Activated naive CD8-positive, alpha-beta T cell treated with anti-CD3 and anti-CD28 coated beads for 36 hours (primary cell): ENCODE data around the gene HS6ST3. TPM values are rescaled to one million over a fixed set of nuclear protein-coding genes. Genes with fewer than 3 reads are reported as not detected.

Source experiments
- DNase-seq: peaks from one replicate; pipeline ENCODE4 v3.0.0; 2021
- H3K27ac Mint-ChIP-seq: one replicate; pipeline ENCODE4 v1.8.0; 2022; ENCODE audit warnings: mild to moderate bottlenecking, moderate library complexity, mixed read lengths
- H3K27me3 Mint-ChIP-seq: one replicate; pipeline ENCODE4 v1.8.0; 2022; ENCODE audit warnings: mild to moderate bottlenecking, mixed read lengths
- H3K36me3 Mint-ChIP-seq: one replicate; pipeline ENCODE4 v1.8.0; 2021; ENCODE audit warnings: mild to moderate bottlenecking, mixed read lengths
- H3K4me1 Mint-ChIP-seq: one replicate; pipeline ENCODE4 v1.8.0; 2021; ENCODE audit warnings: mixed read lengths
- H3K4me3 Mint-ChIP-seq: one replicate; pipeline ENCODE4 v1.8.0; 2022; ENCODE audit warnings: mild to moderate bottlenecking, moderate library complexity, mixed read lengths
- H3K9me3 Mint-ChIP-seq: one replicate; pipeline ENCODE4 v1.8.0; 2022; ENCODE audit warnings: mixed read lengths
- total RNA-seq, 2 experiments: library from RNA; stranded (reverse); gene quantifications; one replicate each; pipeline ENCODE4 v1.2.3, GENCODE V29; 2021

Gene HS6ST3
- total RNA-seq, 2 experiments from 2014 or later, result not detected

DNA sequence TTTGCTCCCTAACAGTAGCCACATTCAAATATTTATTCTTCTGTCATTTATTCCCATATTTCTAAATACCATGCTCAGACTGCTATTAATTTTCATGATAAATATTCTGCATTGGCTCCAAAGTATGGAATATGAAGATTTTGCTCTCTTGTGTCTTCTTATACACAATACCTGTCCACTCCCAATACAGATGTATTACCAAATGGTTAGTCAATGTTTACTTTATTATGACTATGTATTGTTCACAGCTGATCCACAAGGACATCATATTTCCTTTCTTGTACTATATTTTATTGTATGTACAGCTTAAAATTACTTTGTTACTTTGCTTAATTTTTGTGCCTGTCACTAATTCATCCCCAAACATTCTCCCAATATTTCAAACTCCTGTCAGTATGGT is 582.1 kb downstream of the HS6ST3 start:
- Mint-ChIP-seq H3K9me3 (peaks cover 2% of the 10 kb centered on the region), H3K36me3 (no peaks in the 10 kb centered on the region), H3K27me3 (no peaks in the 10 kb centered on the region), H3K27ac (no peak overlapping the region), H3K4me1 (no peaks in the 10 kb centered on the region), H3K4me3 (no peak overlapping the region)
- no peak for DNase-seq

GRCh38 chr13:96673825-96674224 is 583.9 kb downstream of the HS6ST3 start:
- Mint-ChIP-seq H3K9me3 (peaks cover 2% of the 10 kb centered on the region), H3K27ac (no peak overlapping the region), H3K27me3 (peaks cover 3% of the 10 kb centered on the region), H3K4me3 (no peak overlapping the region), H3K4me1 (no peaks in the 10 kb centered on the region), H3K36me3 (no peaks in the 10 kb centered on the region)
- no peak for DNase-seq

DNA sequence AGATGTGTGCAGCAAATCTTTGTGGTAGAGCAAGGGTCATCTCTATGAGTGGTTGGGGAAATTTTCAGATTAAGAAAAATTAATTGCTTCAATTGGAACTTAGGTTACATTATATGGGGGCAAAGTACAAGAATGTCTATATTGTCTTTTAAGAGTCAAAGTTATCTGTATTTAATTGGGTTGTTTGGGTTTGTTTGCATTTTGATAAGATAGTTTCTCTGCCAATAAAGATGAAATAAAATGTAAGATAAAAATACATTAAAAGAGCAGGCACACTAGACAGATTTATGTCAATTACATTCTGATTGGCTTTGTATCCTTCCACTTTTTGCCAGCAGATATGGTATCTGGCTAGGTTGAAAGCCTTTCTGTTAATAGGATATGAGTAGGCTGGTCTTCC is 587.1 kb downstream of the HS6ST3 start:
- no peaks in the 10 kb centered on the region for H3K36me3 Mint-ChIP-seq
- peaks cover 3% of the 10 kb centered on the region for H3K9me3 Mint-ChIP-seq
- DNase-seq, result no peak
- no peak overlapping the region for H3K4me3 Mint-ChIP-seq
- no peak overlapping the region for H3K27ac Mint-ChIP-seq
- peaks cover 3% of the 10 kb centered on the region for H3K27me3 Mint-ChIP-seq
- H3K4me1 Mint-ChIP-seq, result no peaks in the 10 kb centered on the region

- Mint-ChIP-seq H3K36me3 (no peaks in the 10 kb centered on the region), H3K27me3 (peaks cover 3% of the 10 kb centered on the region), H3K9me3 (peaks cover 3% of the 10 kb centered on the region), H3K27ac (no peak overlapping the region), H3K4me1 (no peaks in the 10 kb centered on the region), H3K4me3 (no peak overlapping the region)
- DNase-seq, result no peak
These were observed 588.9 kb downstream of the HS6ST3 start for GRCh38 chr13:96678801-96679200.

DNA sequence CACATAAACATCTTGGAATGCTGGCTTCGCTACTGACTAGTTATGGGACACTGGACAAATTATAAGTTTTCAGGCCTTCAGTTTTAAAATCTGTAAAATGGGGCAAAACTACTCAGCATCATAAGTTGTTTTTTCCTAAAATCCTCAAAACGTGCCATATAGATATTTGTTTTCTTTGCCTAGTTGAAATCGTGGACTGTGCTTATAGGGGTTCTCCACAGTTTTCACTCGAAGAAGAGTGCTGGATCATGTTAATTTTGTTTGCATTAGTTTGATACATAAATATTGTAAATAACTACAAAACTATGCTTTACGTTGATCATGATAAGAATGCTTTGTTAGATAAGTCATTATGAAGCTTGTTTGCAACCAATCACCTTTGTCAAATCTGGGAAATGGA is 591.0 kb downstream of the HS6ST3 start:
- no peaks in the 10 kb centered on the region for H3K36me3 Mint-ChIP-seq
- no peak overlapping the region for H3K4me3 Mint-ChIP-seq
- no peaks in the 10 kb centered on the region for H3K4me1 Mint-ChIP-seq
- peaks cover 3% of the 10 kb centered on the region for H3K27me3 Mint-ChIP-seq
- peaks cover 2% of the 10 kb centered on the region for H3K9me3 Mint-ChIP-seq
- no peak for DNase-seq
- no peak overlapping the region for H3K27ac Mint-ChIP-seq

DNA sequence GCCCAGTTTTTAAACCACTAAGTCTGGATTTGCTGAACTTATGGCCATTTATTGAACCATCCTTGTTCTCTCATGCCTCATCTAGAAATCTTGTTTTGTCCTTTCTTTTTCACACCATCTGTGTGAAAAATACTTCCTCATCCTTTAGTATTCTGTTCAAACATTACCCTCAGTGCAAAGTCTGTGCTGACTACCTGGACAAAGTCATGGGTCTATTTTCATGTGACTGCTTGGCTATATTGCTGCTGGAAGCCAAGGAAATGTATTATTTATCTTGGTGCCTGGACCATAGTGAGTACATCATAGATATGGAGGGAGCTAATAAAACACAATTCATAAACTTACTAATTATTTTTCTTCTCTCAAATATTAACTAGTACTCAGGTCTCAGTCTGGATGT is 591.9 kb downstream of the HS6ST3 start:
- H3K27me3 Mint-ChIP-seq, result peaks cover 3% of the 10 kb centered on the region
- H3K9me3 Mint-ChIP-seq, result peaks cover 2% of the 10 kb centered on the region

DNA sequence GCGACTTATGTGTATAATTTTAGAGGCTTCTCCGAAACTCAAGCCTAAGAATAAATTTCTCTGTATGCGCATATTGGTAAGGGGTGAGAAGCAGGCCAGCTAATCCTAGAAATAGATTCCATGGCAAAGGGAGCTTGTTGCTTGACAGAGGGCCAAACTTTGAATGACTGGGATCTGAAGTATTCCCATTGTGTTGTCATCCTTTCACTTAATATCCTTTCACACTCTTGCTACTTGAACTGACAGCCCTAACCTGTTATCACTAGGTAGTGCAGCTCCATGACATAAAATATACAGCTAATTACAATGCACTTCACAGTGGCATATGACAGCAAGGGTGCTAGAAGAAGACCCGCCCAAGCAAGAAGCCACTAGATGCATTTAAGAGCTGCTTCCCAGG is 594.6 kb downstream of the HS6ST3 start:
- no peak overlapping the region for H3K27ac Mint-ChIP-seq
- H3K4me3 Mint-ChIP-seq, result no peak overlapping the region
- no peaks in the 10 kb centered on the region for H3K4me1 Mint-ChIP-seq
- H3K27me3 Mint-ChIP-seq, result no peaks in the 10 kb centered on the region
- no peak for DNase-seq
- H3K36me3 Mint-ChIP-seq, result no peaks in the 10 kb centered on the region
- peaks cover 2% of the 10 kb centered on the region for H3K9me3 Mint-ChIP-seq

More for the DNA sequence above, 591.9 kb downstream of the HS6ST3 start:
- no peaks in the 10 kb centered on the region for H3K4me1 Mint-ChIP-seq
- H3K4me3 Mint-ChIP-seq, result no peak overlapping the region
- no peak overlapping the region for H3K27ac Mint-ChIP-seq
- DNase-seq, result no peak
- H3K36me3 Mint-ChIP-seq, result no peaks in the 10 kb centered on the region

- no peak for DNase-seq
- H3K36me3 Mint-ChIP-seq, result no peaks in the 10 kb centered on the region
- no peaks in the 10 kb centered on the region for H3K4me1 Mint-ChIP-seq
- H3K27me3 Mint-ChIP-seq, result no peaks in the 10 kb centered on the region
- H3K4me3 Mint-ChIP-seq, result no peak overlapping the region
- H3K27ac Mint-ChIP-seq, result no peak overlapping the region
- H3K9me3 Mint-ChIP-seq, result peaks cover 2% of the 10 kb centered on the region
These were observed 595.0 kb downstream of the HS6ST3 start for GRCh38 chr13:96684907-96685306.

GRCh38 chr13:96686286-96686685 is 596.4 kb downstream of the HS6ST3 start:
- DNase-seq, result no peak
- Mint-ChIP-seq H3K9me3 (peaks cover under 1% of the 10 kb centered on the region), H3K27me3 (no peaks in the 10 kb centered on the region), H3K4me3 (no peak overlapping the region), H3K27ac (no peak overlapping the region), H3K4me1 (no peaks in the 10 kb centered on the region), H3K36me3 (no peaks in the 10 kb centered on the region)

GRCh38 chr13:96687191-96687590 is 597.3 kb downstream of the HS6ST3 start:
- DNase-seq, result no peak
- Mint-ChIP-seq H3K4me1 (no peaks in the 10 kb centered on the region), H3K4me3 (no peak overlapping the region), H3K36me3 (no peaks in the 10 kb centered on the region), H3K27ac (no peak overlapping the region), H3K27me3 (no peaks in the 10 kb centered on the region), H3K9me3 (no peaks in the 10 kb centered on the region)

- Mint-ChIP-seq H3K27ac (no peak overlapping the region), H3K9me3 (no peaks in the 10 kb centered on the region), H3K36me3 (no peaks in the 10 kb centered on the region), H3K4me3 (no peak overlapping the region), H3K4me1 (no peaks in the 10 kb centered on the region), H3K27me3 (no peaks in the 10 kb centered on the region)
- DNase-seq, result no peak
These were observed 601.1 kb downstream of the HS6ST3 start for GRCh38 chr13:96690998-96691397.

GRCh38 chr13:96696389-96696900 is 606.5 kb downstream of the HS6ST3 start:
- Mint-ChIP-seq H3K36me3 (no peaks in the 10 kb centered on the region), H3K4me1 (no peaks in the 10 kb centered on the region), H3K9me3 (peaks cover 9% of the 10 kb centered on the region), H3K4me3 (no peak overlapping the region), H3K27ac (no peak overlapping the region), H3K27me3 (no peaks in the 10 kb centered on the region)
- DNase-seq, result no peak

DNA sequence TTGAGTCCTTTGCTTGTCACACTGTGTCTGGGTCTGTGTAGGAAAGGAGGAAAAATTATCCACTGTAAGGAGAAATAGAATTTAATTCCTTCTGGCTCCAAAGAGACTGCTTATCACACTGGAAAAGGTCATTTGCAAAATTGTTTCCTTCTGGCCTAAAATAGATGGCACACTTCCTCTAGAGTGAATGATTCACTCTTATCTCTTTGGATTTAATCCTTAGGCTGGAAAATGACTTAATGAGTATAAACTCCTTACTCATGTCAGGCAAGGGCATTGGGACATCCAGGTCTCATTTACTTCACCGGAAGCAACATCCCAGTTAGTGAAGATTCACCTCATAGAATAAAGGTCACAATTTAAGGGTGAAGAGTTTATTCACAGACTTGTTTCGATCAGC is 610.8 kb downstream of the HS6ST3 start:
- Mint-ChIP-seq H3K27ac (no peak overlapping the region), H3K9me3 (peaks cover 11% of the 10 kb centered on the region), H3K36me3 (no peaks in the 10 kb centered on the region), H3K4me1 (no peaks in the 10 kb centered on the region), H3K4me3 (no peak overlapping the region), H3K27me3 (no peaks in the 10 kb centered on the region)
- no peak for DNase-seq

GRCh38 chr13:96707146-96707545 is 617.2 kb downstream of the HS6ST3 start:
- Mint-ChIP-seq H3K9me3 (peaks cover 4% of the 10 kb centered on the region), H3K27ac (no peak overlapping the region), H3K27me3 (no peaks in the 10 kb centered on the region), H3K36me3 (no peaks in the 10 kb centered on the region), H3K4me3 (no peak overlapping the region), H3K4me1 (no peaks in the 10 kb centered on the region)
- no peak for DNase-seq

GRCh38 chr13:96710166-96710862 is 620.4 kb downstream of the HS6ST3 start:
- Mint-ChIP-seq H3K27ac (no peak overlapping the region), H3K36me3 (no peaks in the 10 kb centered on the region), H3K27me3 (no peaks in the 10 kb centered on the region), H3K4me3 (no peak overlapping the region), H3K9me3 (peaks cover 4% of the 10 kb centered on the region), H3K4me1 (no peaks in the 10 kb centered on the region)
- DNase-seq, result no peak

GRCh38 chr13:96720446-96720845 is 630.5 kb downstream of the HS6ST3 start:
- no peaks in the 10 kb centered on the region for H3K4me1 Mint-ChIP-seq
- no peaks in the 10 kb centered on the region for H3K36me3 Mint-ChIP-seq
- no peak overlapping the region for H3K4me3 Mint-ChIP-seq
- no peak overlapping the region for H3K27ac Mint-ChIP-seq
- DNase-seq, result no peak
- H3K27me3 Mint-ChIP-seq, result no peaks in the 10 kb centered on the region
- H3K9me3 Mint-ChIP-seq, result no peaks in the 10 kb centered on the region
